SH-SY5Y (cell line): ENCODE measurements around the gene DGCR6L.

Experiments
- GATA2 ChIP-seq: IDR thresholded peaks from 2 replicates; pipeline ENCODE4 v1.6.1; 2011; ENCODE audit warnings: mild to moderate bottlenecking, low read depth, low read length
- GATA3 ChIP-seq: IDR thresholded peaks from 2 replicates; pipeline ENCODE4 v1.6.1; 2011; ENCODE audit warnings: low read depth, mild to moderate bottlenecking, low read length, moderate library complexity

GRCh38 chr22:20304646-20305045 is 15.2 kb downstream of the DGCR6L start:
- TF ChIP-seq GATA3 (no peak), GATA2 (no peak)
